GM18505 (cell line): Measurements from ENCODE around the gene DGKB.

Experiments
- ATAC-seq: cut with Tn5 transposase; IDR thresholded peaks from one replicate; pipeline ENCODE4 v1.9.1; 2021; ENCODE audit not compliant: unreplicated experiment
- POLR2A ChIP-seq: IDR thresholded peaks from 4 replicates; pipeline ENCODE4 v1.6.1; 2011; ENCODE audit warnings: borderline replicate concordance; ENCODE audit not compliant: insufficient read depth, insufficient read length; ENCODE audit errors: extremely low read depth

DGKB gene

DNA sequence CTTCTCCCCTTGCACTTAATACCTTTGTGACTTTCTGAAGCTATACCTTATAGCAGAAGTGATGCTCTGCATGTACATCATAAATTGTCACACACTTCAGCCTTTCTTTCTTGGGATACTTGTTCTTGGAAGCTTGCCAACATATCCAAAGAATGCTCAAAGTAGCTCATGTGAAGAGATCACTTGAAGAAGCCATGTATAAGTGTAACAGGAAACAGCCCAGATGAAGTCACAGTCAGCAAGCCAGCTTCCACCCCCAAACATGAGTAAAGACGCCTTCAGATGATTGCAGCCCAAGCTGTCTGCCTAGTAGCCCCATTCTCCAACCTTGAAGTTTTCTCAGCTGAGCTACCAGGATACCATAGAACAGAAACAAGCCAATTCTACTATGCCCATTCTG, 50.9 kb downstream of the DGKB start:
- ATAC-seq: no peak
- TF ChIP-seq POLR2A: no peak

DNA sequence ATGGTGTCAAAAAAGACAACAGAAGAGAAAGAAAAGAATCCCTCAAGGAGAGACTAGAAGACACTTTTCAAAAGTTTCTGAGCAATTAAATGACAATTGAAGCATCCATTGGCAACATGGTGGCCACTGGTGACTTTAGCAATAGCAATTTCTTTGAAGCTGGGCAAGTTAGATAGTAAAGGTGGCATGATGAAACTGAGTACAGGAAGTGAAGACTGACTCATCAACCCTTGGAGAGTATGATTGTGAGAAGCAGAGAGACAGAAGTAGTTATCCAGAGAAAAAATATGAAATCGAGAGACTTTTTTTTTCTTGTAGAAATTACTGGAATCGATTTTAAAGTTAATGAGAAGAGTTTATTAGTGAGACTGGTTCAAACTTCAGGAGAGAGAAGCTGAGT, 52.5 kb downstream of the DGKB start:
- no peak for TF ChIP-seq POLR2A
- no peak for ATAC-seq

DNA sequence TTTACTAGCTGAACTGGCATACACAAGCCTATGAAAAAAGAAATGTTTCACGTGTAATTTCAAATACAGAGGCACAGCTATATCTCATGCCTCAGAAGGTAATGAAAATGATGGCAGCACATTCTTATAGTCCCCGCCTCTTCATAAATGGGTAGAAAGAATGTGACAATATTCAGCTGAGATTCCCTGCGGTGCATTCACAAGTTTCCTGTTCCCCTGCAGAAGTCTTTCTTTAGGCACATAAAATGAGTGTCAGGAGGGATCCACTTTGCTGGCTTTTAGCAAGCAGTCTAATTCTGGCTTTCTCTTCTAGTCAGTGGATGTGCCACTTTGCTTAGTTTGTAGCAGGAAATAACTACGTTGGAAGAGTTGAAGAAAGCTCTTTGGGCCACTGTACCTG, 56.1 kb downstream of the DGKB start:
- TF ChIP-seq POLR2A: no peak
- no peak for ATAC-seq

DNA sequence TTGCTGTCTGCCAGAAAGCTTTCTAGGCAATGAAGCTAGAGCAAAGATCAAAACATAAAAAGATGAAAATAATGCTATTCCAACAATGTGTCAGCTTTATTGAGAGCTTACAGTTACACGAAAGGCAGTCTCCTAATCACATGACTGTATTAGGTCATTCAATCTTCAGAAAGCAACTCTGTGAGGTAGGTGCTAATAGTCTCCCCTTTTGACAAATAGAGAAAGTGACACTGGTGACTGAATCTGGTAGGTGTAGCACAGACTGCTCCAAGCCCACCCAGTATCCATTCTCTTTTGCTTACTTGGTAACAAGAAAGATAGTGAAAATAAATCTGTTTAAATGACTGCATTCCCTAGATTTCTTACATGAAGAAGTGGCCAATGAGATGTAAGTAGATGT, 58.8 kb downstream of the DGKB start:
- no peak for TF ChIP-seq POLR2A
- ATAC-seq: no peak

DNA sequence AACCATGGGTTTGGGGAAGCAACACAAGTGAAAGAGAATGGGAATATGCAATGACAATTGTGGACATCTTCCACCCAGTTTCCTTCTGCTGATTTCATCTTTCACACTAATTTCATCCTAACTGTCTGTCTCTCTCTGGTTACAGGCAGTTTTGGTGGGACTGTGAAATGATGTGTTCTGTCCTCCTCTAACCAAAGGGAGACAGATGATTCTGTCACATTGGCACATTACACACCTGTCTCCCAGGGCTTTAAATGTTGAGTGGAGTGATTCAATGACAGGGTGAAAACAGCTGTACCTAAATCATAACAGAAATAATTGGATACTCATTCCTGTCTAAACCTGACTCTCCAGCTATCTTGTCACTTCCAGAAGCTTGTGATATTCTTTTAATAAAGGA, 60.0 kb downstream of the DGKB start:
- no peak for TF ChIP-seq POLR2A
- ATAC-seq: no peak

DNA sequence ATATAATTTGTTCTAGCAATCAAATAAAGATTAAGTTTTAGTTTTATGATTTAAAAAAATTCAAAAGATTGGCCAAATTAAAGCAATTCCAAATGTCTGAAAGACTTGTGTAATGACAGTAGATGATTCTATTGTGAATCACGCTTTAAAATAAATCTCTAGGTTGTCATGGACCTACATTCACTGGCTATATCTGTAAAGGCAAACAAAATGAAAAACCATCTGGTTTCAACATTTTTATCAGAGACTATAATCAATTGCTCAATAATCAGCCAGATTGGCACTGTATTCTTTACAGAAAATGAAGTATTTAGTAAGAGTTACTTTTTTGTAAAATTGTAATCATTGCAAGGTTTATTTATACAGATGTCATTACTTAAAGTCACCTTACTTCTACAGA, 60.7 kb downstream of the DGKB start:
- TF ChIP-seq POLR2A: no peak
- ATAC-seq: no peak

DNA sequence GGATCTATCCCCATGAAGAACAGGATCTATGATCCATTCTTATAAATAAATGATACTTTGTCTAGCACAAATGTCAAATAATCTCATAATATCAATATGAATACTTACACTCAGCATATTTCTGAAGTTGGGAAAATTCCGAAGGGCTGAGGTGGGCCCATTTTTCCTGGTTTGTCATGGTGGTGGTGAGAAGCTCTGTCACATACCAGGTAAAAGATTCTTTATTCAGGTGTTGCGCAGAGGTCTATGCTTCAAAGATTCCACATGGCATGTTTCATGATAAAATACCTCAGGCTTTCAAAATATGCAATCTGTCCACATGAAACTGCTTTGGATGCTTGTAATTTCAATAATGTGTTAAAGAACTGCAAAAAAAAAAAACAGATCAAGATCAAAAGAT, 61.5 kb downstream of the DGKB start:
- ATAC-seq: no peak
- TF ChIP-seq POLR2A: no peak

DNA sequence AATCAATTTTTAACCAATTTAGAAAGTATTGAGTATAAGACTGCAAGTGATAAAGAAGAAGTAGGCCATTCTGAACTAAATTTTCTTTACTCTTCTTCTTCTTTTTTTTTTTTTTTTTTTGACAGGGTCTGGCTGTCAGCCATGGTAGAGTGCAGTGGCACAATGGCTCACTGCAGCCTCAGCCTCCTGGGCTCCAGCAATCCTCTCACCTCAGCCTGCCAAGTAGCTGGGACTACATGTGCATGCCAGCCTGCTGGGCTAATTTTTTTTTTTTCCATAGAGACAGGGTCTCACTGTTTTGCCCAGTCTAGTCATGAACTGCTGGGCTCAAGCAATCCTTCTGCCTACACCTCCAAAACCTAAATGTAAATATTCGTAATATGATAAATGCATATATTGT, 63.2 kb downstream of the DGKB start:
- TF ChIP-seq POLR2A: no peak
- ATAC-seq: no peak

DNA sequence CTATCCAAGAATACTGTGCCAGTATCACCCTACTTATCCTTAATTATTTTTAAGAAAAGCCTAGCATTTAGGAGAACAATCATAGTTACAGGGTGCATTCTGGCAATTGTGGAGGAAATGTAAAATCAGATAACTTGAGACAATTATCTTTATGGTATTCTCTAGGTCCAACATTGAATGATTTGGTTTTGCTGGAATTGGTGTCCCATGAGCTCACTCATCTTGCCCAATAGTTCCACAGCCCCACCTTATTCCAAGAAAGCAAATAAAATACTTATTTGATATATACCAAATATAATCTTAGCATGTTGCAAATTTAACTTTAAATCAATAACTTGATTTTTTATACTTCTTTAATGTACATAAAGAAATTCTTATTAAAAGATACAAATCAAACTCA, 65.3 kb downstream of the DGKB start:
- TF ChIP-seq POLR2A: no peak
- no peak for ATAC-seq

DNA sequence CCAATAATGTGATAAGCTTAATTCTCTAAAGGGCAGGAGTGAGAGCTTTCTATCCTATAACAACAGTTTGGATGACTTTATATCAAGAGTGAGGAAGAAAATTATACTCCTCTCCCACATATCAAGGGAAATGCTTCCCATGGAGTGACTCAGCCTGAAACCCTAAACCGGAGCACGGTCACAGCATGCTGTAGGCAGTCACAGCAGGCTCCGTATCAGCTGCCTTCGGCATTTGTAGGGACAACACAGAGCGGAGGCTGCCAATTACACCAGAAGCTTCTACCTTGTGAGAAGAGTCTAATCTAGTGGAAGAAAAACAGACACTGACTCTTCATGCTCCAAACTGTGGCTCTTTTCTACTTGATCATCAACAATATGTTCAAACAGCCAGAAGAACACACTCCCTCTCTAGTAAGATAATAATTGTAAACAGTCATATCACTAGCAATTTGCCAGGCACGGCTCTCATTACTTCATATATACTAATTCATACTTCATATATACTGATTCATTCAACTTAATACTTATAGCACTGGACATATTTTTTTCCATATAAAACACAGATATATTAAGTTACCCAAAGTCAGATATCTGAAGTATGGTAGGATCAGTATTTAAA, 65.9 kb downstream of the DGKB start:
- no peak for TF ChIP-seq POLR2A
- no peak for ATAC-seq

DNA sequence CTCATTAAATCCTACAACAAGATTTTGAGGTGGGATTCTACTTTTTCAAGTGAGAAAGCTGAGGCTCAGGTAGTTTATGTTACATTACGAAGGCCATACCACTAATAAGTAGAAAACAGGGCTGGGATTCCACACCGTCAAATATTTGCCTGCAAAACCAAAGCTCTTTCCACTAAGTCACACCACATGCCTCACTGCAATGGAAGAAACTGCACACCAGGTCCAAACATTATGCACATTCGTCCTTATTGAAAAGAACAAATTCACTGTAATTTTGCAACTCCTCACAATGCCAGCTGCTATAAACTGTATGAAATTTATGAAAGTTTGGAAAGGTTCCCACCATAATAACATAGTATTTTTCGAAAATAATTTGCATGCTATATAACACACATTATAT, 66.5 kb downstream of the DGKB start:
- no peak for ATAC-seq

DNA sequence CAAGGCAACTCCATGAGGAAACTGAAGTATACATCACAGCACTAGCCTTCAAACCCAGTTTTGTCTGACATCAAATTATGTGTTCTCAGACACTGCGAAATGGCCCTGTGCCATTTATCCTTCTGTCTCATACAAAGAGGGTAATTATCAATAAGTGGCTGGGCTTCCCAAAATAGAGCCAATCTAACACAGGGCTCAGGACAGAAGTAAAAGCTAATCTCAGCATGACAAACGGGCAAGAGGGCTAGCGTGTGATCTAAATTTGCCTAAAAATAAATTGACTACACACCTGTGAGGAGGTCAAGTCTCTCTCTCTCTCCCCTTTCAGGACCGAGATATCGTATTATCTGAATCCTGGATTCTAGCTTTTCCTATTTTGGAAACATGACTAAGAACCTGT, 67.2 kb downstream of the DGKB start:
- ATAC-seq: no peak
- TF ChIP-seq POLR2A: no peak

More for the DNA sequence above, 66.5 kb downstream of the DGKB start:
- no peak for TF ChIP-seq POLR2A

DNA sequence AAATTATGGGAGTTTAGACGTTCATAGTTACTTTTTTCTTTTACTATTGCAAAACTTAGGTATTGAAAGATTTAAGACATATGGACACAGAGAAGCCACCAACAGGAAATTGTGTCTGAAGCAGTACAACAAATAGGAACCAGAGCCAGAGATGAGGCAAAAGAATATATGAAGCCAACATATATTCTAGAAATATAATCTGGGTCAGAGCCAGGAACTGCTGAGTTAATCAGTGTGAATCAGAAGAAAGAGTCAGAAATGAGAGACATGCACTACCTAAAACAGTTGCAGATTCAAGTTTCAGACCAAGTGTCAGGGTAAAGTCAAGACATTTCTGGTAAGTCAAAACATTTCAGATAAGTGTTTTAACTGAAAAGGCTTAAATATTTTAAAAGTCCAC, 67.7 kb downstream of the DGKB start:
- no peak for ATAC-seq
- TF ChIP-seq POLR2A: no peak

DNA sequence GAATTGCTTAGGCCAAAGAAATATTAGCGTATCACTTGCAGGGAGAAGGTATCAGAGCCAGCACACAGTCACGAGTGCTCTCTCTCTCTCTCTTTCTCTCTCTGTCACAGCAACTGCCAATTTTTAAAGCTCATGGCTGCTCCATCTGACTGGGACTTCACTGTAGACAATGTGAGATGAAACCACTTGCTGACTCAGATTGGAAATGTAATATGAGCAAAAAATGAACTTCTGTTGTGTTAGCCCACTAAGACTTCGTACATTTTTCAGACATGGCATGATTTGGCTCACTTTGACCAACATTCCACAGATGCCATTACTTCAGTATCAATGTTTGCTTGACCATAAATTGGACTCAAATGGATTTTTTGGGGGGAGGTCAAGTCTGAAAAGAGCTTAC, 68.1 kb downstream of the DGKB start:
- peak; percentile 64 for ATAC-seq
- no peak for TF ChIP-seq POLR2A

DNA sequence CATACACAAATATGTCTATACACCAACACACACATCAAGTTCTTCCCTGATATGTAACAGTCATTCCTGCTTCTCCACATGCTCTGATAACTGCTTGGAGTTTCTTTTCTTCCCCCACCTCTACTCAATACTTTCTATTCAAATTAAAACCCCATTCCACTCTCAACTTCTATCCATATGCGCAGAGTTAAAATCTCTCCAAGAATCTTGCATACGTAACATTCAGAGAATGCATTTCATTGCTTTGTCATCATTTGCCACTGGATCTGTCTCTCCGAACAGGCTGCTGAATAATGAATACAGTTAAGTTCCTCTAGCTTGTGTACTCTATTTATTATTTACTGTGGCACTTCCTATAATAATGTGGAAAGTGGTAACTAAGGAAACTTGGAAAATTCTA, 68.8 kb downstream of the DGKB start:
- no peak for TF ChIP-seq POLR2A
- no peak for ATAC-seq
